ENCODE measurements around the gene LSM5. TPM values are rescaled to one million over a fixed set of nuclear protein-coding genes. Genes with fewer than 3 reads are reported as not detected.

LSM5 gene
- total RNA-seq (ENCODE audit: insufficient read depth, low replicate concordance) = 28.6 TPM

- DNase-seq (ENCODE audit: low spot score) = peak; percentile 97
Measured at GRCh38 chr7:32490127-32490796, at the start of gene LSM5. LSM5 (minus strand) TSS chr7:32490380; CDS start chr7:32490365, 15 bp downstream.

DNA sequence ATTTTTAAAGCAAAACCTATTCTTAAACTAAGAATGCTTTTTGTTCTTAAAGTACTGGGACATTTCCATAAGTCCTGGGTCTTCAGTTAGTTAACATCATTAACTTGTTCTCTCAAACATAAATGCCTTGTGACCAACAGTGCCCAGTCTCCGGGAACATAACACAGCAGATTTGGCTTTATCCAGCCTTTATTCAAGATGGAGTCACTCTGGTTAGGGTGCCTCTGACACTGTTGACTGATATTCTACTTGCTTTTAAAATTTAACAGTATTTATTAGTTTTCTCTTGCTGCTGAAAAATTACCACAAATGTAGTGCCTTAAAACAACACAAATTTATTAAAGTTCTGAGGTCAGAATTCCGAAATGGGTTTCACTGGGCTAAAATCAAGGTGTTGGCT is 49.2 kb upstream of the LSM5 start:
- DNase-seq (ENCODE audit: low spot score) = no peak

GRCh38 chr7:32537760-32538159 is 47.6 kb upstream of the LSM5 start:
- DNase-seq (ENCODE audit: low spot score) = no peak

GRCh38 chr7:32536585-32536984 is 46.4 kb upstream of the LSM5 start:
- DNase-seq (ENCODE audit: low spot score) = no peak

DNA sequence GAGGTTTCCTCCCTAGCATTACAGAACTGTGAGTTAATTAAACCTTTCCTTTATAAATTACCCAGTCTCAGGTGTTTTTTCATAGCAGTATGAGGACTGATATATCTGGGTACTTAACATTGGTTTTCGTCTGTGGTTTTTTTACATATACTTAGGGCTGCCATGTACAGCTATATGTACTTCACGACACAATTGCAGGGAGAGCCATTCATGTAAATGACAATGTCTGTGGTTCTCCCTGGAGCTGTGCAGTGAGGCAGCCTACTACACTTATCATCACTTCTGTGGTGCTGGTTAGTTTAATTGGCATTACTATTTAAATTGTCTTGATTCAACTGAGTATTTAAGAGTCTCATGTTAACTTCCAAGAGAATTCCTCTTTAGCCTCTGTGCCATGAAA is 45.8 kb upstream of the LSM5 start:
- DNase-seq (ENCODE audit: low spot score) = no peak

DNA sequence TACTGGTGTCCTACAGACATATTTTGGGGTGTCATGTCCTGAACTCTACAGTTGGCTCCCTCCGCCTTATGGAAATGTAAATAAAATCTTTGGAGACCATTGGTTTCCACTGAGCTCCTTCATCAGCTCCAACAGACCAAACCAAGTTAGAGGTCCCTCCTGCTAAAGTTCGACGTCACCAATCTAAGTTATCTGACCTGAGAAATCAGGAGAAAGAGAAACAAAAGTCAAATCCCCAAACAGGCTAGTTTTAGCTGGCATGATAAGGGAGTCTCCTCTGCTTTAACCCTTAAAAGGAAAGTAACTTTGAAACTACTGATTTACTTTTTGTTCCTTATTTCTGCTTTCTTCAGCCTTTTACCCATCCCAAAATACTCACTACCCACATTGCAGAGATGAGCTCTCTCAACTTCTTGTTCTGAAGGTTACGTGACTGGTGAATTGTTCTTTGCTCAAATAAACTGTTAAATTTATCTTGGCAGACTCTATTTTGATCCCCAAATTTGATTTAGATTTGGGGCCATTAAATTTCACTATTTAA is 45.1 kb upstream of the LSM5 start:
- DNase-seq (ENCODE audit: low spot score) = no peak

GRCh38 chr7:32533276-32534029 is 43.3 kb upstream of the LSM5 start:
- no peak for DNase-seq (ENCODE audit: low spot score)

- DNase-seq (ENCODE audit: low spot score) = no peak
Measured at GRCh38 chr7:32532716-32533115, 42.5 kb upstream of the LSM5 start.

DNA sequence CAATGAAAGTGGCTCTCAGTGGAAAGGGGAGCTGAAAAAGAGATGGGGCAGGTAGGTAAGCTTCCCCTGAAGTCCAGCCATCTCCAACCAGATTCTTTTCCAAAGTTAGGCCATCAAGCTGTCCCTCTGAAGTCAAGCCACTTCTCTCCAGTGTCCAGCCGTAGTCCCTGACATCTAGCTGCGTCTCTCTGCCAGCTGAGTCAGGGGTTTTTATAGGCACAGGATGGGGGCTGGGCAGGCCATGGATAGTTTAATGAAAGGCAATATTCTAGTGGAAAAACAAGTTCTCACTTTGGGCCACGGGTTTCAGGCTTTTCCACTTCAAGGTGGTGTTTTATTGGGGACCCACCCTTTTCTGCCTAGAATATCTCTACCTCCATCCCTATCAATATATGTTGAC is 41.9 kb upstream of the LSM5 start:
- no peak for DNase-seq (ENCODE audit: low spot score)

DNA sequence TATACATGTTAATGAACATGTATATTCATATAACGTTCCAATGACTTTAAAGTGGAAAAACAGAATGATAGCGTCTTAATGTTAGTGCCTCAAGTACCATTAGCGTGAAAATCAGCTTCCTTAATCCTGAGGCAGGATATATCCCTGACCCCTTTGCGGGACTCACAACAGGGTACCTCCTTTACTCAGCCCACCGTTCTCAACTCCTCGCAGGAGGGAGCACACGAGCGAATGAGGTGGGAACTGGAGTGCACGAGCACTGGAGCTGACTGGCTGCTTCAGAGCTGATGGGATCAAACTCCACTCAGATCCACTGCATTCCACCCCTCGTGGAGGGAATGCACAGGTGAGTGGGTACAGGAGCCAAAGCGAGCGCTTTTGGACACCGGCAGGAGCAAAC is 41.2 kb upstream of the LSM5 start:
- DNase-seq (ENCODE audit: low spot score) = no peak

GRCh38 chr7:32525839-32526238 is 35.7 kb upstream of the LSM5 start:
- DNase-seq (ENCODE audit: low spot score) = no peak

GRCh38 chr7:32524631-32525030 is 34.5 kb upstream of the LSM5 start:
- no peak for DNase-seq (ENCODE audit: low spot score)

DNA sequence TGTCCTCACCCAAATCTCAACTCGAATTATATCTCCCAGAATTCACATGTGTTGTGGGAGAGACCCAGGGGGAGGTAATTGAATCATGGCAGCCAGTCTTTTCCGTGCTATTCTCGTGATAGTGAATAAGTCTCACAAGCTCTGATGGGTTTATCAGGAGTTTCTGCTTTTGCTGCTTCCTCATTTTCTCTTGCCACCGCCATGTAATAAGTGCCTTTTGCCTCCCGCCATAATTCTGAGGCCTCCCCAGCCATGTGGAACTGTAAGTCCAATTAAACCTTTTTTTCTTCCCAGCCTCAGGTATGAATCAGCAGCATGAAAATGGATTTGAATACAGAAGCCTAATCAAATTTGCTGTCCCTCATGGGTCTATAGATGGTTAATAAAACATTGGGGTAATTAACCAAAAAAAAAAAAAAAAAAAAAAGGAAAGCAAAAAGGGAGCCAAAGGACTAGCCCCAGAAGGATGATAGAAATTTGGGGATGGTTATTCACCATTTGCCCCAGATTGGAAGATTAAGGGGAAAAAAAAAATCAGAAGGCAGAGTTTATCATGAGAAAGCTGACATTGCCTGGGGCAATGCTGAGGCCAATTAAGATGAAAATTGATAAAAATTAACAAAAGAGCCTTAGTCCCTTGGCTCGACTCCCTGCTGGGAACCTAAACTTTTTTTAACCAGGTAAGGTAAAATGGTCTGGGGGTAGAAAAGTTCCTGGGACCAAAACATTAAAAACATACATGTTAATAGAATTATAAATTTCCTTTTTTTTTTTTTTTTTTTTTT is 32.8 kb upstream of the LSM5 start:
- DNase-seq (ENCODE audit: low spot score) = no peak

DNA sequence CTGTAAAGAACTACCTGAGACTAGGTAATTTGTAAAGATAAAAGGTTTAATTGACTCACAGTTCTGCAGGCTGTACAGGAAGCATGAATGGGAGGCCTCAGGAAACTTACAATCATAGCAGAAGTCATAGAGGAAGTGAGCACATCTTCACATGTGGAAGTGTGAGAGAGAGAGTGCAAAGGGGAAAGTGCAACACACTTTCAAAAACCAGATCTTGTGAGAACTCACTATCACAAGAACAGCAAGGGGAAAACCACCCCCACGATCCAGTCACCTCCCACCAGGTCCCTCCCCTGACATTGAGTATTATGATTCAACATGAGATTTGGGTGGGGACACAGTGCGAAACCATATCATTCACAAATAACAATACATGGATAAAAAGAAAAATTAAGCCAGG is 29.6 kb upstream of the LSM5 start:
- DNase-seq (ENCODE audit: low spot score) = no peak

DNA sequence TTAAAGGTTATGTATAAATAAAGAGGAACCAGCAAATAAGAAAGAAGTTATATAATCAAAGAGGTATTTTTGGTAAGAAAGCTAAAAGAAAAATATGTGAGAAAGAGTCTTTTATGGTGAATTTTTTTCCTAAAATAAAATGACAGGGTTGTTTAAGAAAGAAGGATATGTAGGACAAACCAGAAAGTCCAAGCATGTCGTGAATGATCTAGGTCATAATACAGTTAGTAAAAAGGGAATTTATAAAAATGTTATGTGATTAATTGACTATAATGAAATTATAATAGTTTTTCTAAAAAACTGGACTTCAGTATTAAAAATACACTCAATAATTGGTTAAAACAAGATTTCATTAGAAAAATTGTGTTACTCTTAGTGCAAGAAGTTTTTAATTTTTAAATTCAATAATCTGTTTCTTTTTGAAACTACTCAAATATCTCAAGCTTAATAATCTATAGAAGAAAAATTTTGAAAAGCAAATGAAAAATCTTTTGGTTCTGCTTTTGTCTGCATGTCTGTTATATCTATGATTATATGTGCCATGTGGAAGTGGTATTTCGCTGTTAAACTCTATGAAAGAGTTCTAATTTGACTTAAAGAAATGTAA is 28.5 kb upstream of the LSM5 start:
- DNase-seq (ENCODE audit: low spot score) = no peak

DNA sequence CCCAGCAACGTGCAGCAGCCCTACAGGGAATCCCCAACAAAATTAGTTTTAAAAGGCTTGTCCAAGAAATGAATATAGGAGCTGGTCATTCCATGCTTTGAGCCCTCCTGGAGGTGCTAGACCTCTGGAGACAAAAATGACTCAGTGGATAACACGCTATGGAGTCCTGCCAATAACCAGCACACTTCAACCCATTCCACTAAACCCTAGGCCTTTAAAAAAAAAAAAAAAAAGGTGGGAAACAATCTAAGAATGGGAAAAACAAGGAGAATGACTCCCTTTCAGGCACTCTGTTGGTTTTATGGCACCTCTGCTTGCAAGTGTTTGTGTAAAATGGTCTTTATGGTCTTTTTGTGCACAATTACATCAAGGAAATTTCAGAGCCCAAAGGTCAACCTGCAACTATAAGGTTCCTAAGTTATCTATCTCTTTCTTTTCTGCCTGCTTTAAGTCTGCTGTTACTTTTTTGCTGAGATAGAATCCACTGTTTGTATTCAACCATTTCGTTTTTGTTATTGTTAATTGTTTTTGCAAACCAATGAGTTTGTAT is 26.4 kb upstream of the LSM5 start:
- DNase-seq (ENCODE audit: low spot score) = no peak

DNA sequence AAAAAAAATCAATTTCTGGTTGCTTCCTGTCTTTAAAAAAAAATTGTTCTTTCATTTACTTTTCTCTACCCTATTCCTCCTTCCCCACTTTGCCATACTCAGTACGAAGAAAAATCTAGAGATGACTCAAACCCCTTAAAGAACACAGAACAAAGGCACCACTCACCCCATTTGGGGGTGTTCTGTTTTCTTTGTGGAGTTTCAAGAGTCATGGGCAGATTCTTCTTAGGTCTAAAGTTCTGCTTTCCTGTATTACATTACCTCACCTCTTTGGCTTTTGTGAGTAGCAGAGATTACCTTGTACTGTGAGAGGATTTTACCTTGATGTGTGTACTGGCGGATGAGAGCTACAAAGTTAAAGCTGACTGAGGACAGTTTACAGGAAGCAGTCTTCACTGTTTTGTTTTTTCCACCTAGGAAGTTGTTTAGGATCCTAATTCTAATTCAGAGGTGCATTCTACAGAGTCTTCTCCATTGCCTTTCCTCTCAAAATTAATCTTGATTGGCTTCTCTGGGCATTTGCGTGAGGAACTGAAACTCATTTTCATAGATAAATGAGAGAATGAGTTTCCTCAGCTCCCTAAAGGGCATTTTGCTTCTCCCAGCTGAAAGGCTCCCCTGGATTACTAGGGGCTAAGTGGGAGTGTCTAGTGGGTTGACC is 25.8 kb upstream of the LSM5 start:
- DNase-seq (ENCODE audit: low spot score) = no peak

DNA sequence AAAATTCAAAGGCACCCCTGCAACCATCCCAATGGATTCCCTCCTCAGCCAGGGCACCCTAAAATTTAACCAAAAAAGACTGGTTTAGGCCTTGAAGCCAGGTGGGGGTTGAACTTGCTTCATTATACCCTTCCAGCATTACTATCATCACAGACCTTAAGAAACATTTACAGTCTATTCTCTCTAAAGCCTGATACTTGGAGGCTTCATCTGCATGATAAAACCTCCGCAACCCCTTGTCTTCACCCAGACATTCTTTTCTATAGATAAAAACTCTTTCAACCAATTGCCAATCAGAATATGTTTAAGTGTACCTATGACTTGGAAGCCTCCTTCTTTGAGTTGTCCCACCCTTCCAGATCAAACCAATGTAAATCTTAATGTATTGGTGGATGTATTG is 23.0 kb upstream of the LSM5 start:
- DNase-seq (ENCODE audit: low spot score) = no peak

GRCh38 chr7:32511791-32512190 is 21.6 kb upstream of the LSM5 start:
- no peak for DNase-seq (ENCODE audit: low spot score)

- DNase-seq (ENCODE audit: low spot score) = no peak
Measured at GRCh38 chr7:32507414-32507813, 17.2 kb upstream of the LSM5 start.
